SK-N-SH treated with all-trans-retinoic acid at 6 μM for 48 hours (cell line): ENCODE results near the gene ABCC2.
"Not testable (repeated sequence)": the region's sequence is repeated elsewhere in the genome, so short reads cannot be mapped to it uniquely, and the experiment has no call there.

Source experiments
- ATAC-seq: fragments of 200-7000 bp; cut with Tn5 transposase; 3 replicates; pipeline ENCODE4 v1.9.1; 2020; ENCODE audit warnings: mild to moderate bottlenecking, moderate library complexity
- ARNTL ChIP-seq: fragments of 450-650 bp; formaldehyde crosslinking; IDR thresholded peaks from 2 replicates; pipeline ENCODE4 v1.5.0; 2020; ENCODE audit warnings: low read depth, mild to moderate bottlenecking, moderate library complexity, borderline replicate concordance
- BACH2 ChIP-seq: fragments of 250-450 bp; sonication (Bioruptor Pico); IDR thresholded peaks from 2 replicates; pipeline ENCODE4 v1.9.0; 2021; ENCODE audit warnings: mild to moderate bottlenecking, borderline replicate concordance
- CREB5 ChIP-seq: fragments of 250-450 bp; sonication (Bioruptor Pico); IDR thresholded peaks from 2 replicates; pipeline ENCODE4 v1.5.1; 2020; ENCODE audit warnings: low read depth, mild to moderate bottlenecking, moderate library complexity
- CSDC2 ChIP-seq: fragments of 250-450 bp; sonication (Bioruptor Pico); IDR thresholded peaks from 2 replicates; pipeline ENCODE4 v1.5.0; 2020; ENCODE audit warnings: mild to moderate bottlenecking, moderate library complexity
- CSRNP3 ChIP-seq: fragments of 250-450 bp; sonication (Bioruptor Pico); IDR thresholded peaks from 2 replicates; pipeline ENCODE4 v1.5.1; 2021; ENCODE audit warnings: mild to moderate bottlenecking, moderate library complexity
- ESRRG ChIP-seq: fragments of 250-450 bp; sonication (Bioruptor Pico); IDR thresholded peaks from 2 replicates; pipeline ENCODE4 v1.6.1; 2021; ENCODE audit warnings: mild to moderate bottlenecking
- GLIS3 ChIP-seq: fragments of 250-450 bp; sonication (Bioruptor Pico); IDR thresholded peaks from 2 replicates; pipeline ENCODE4 v1.5.0; 2020; ENCODE audit warnings: mild to moderate bottlenecking, moderate library complexity
- ISL1 ChIP-seq: fragments of 250-450 bp; sonication (Bioruptor Pico); IDR thresholded peaks from 2 replicates; pipeline ENCODE4 v2.1.2; 2022; ENCODE audit warnings: mild to moderate bottlenecking, moderate library complexity
- PATZ1 ChIP-seq: fragments of 250-450 bp; sonication (Bioruptor Pico); IDR thresholded peaks from 2 replicates; pipeline ENCODE4 v1.8.0; 2020; ENCODE audit warnings: mild to moderate bottlenecking, moderate library complexity, borderline replicate concordance
- POU6F1 ChIP-seq: fragments of 250-450 bp; sonication (Bioruptor Pico); IDR thresholded peaks from 2 replicates; pipeline ENCODE4 v1.8.0; 2021; ENCODE audit warnings: low read depth, mild to moderate bottlenecking, moderate library complexity, borderline replicate concordance
- PPARA ChIP-seq: fragments of 250-450 bp; sonication (Bioruptor Pico); IDR thresholded peaks from 2 replicates; pipeline ENCODE4 v1.5.0; 2020; ENCODE audit warnings: mild to moderate bottlenecking, borderline replicate concordance
- SNAI2 ChIP-seq: fragments of 250-450 bp; sonication (Bioruptor Pico); IDR thresholded peaks from 2 replicates; pipeline ENCODE4 v1.5.0; 2020; ENCODE audit warnings: mild to moderate bottlenecking, moderate library complexity
- TCF4 ChIP-seq: fragments of 250-450 bp; sonication (Bioruptor Pico); IDR thresholded peaks from 2 replicates; pipeline ENCODE4 v1.8.0; 2021; ENCODE audit warnings: mild to moderate bottlenecking, moderate library complexity, borderline replicate concordance
- TOX ChIP-seq: fragments of 250-450 bp; sonication (Bioruptor Pico); IDR thresholded peaks from 2 replicates; pipeline ENCODE4 v1.8.0; 2021; ENCODE audit warnings: mild to moderate bottlenecking, moderate library complexity, borderline replicate concordance
- TSHZ2 ChIP-seq: fragments of 250-450 bp; sonication (Bioruptor Pico); IDR thresholded peaks from 2 replicates; pipeline ENCODE4 v1.5.0; 2020; ENCODE audit warnings: mild to moderate bottlenecking, moderate library complexity
- ZC3H10 ChIP-seq: fragments of 250-450 bp; sonication (Bioruptor Pico); IDR thresholded peaks from 2 replicates; pipeline ENCODE4 v1.5.1; 2021; ENCODE audit warnings: mild to moderate bottlenecking, moderate library complexity
- ZFP3 ChIP-seq: fragments of 250-450 bp; sonication (Bioruptor Pico); IDR thresholded peaks from 2 replicates; pipeline ENCODE4 v1.5.0; 2020; ENCODE audit warnings: mild to moderate bottlenecking, moderate library complexity
- ZFP30 ChIP-seq: fragments of 450-650 bp; formaldehyde crosslinking; IDR thresholded peaks from 2 replicates; pipeline ENCODE4 v1.5.0; 2022; ENCODE audit warnings: mild to moderate bottlenecking, moderate library complexity
- ZNF565 ChIP-seq: fragments of 450-650 bp; formaldehyde crosslinking; conservative IDR thresholded peaks from 2 replicates; pipeline ENCODE4 v1.5.0; 2020; ENCODE audit warnings: low read depth, mild to moderate bottlenecking, moderate library complexity
- ZNF70 ChIP-seq: fragments of 450-650 bp; formaldehyde crosslinking; IDR thresholded peaks from 2 replicates; pipeline ENCODE4 v1.5.0; 2020; ENCODE audit warnings: mild to moderate bottlenecking, moderate library complexity
- ZNF8 ChIP-seq: fragments of 450-650 bp; formaldehyde crosslinking; IDR thresholded peaks from 2 replicates; pipeline ENCODE4 v1.5.0; 2020; ENCODE audit warnings: mild to moderate bottlenecking, moderate library complexity

The ABCC2 gene

GRCh38 chr10:99740933-99741559, 41.4 kb upstream of the ABCC2 start:
- no peak for ATAC-seq
- no peak for TF ChIP-seq SNAI2 (CRISPR knock-in tag)

GRCh38 chr10:99742254-99742653, 40.2 kb upstream of the ABCC2 start:
- ATAC-seq, result peak; percentile 62
- TF ChIP-seq ARNTL, result no peak

GRCh38 chr10:99742701-99743100, 39.7 kb upstream of the ABCC2 start:
- ATAC-seq, result peak; percentile 86
- no peak for TF ChIP-seq PATZ1 (CRISPR knock-in tag)
- TF ChIP-seq TOX (CRISPR knock-in tag), result no peak; the same call in 1 of the 2 replicates
- no peak for TF ChIP-seq CSDC2 (CRISPR knock-in tag)
- TF ChIP-seq ZNF8 (CRISPR knock-in tag), result no peak
- TF ChIP-seq ZNF565 (CRISPR knock-in tag), result no peak
- TF ChIP-seq PPARA (CRISPR knock-in tag), result no peak
- no peak for TF ChIP-seq CREB5 (CRISPR knock-in tag)
- no peak for TF ChIP-seq ISL1 (CRISPR knock-in tag)
- no peak for TF ChIP-seq ESRRG (CRISPR knock-in tag)
- no peak for TF ChIP-seq POU6F1 (CRISPR knock-in tag)
- no peak for TF ChIP-seq ZC3H10 (CRISPR knock-in tag)
- no peak for TF ChIP-seq TCF4 (CRISPR knock-in tag)
- TF ChIP-seq CSRNP3 (CRISPR knock-in tag), result no peak
- no peak for TF ChIP-seq ZFP30 (CRISPR knock-in tag)
- TF ChIP-seq BACH2 (CRISPR knock-in tag), result no peak
- TF ChIP-seq TSHZ2 (CRISPR knock-in tag), result no peak
- TF ChIP-seq SNAI2 (CRISPR knock-in tag), result no peak
- TF ChIP-seq ZNF70 (CRISPR knock-in tag), result no peak

GRCh38 chr10:99743841-99744240, 38.6 kb upstream of the ABCC2 start:
- ATAC-seq, result peak; percentile 15; the same call in 1 of the 3 replicates
- TF ChIP-seq ZFP3 (CRISPR knock-in tag), result no peak
- TF ChIP-seq ZNF565 (CRISPR knock-in tag), result no peak
- no peak for TF ChIP-seq ZC3H10 (CRISPR knock-in tag)
- no peak for TF ChIP-seq TCF4 (CRISPR knock-in tag)
- no peak for TF ChIP-seq GLIS3 (CRISPR knock-in tag)
- no peak for TF ChIP-seq SNAI2 (CRISPR knock-in tag)
- no peak for TF ChIP-seq BACH2 (CRISPR knock-in tag)
- TF ChIP-seq POU6F1 (CRISPR knock-in tag), result no peak
- TF ChIP-seq ZNF70 (CRISPR knock-in tag), result no peak
- TF ChIP-seq, all 23 proteins: peak for 0

GRCh38 chr10:99746166-99746565, 36.3 kb upstream of the ABCC2 start:
- not testable (repeated sequence) for ATAC-seq
